K562 (cell line): ENCODE results near the gene AKAP13. TPM values are rescaled to one million over a fixed set of nuclear protein-coding genes. Genes with fewer than 3 reads are reported as not detected.

Experiments
- ATAC-seq: fragments of 200-7000 bp; cut with Tn5 transposase; 3 replicates; pipeline ENCODE4 v1.9.1; 2020; ENCODE audit warnings: moderate library complexity
- BruUV-seq: library from RNA; stranded (reverse); fragments of 400-500 nt; replicated peaks from 2 replicates; lab custom pipeline; 2021; lab: Mats Ljungman, UMichigan
- CTCF ChIA-PET: fragments of 300-600 bp; formaldehyde crosslinking; extraction: SDS; loops from one replicate; lab custom pipeline; 2021; ENCODE audit warnings: low intra/inter-chr PET ratio; lab: Yijun Ruan, JAX
- POLR2A ChIA-PET: fragments of 300-600, 350-650 bp; sonication (Branson Sonifier 250); formaldehyde crosslinking; extraction: SDS; loops from one replicate; lab custom pipeline; 2021; ENCODE audit warnings: antibody characterized with exemption, inconsistent platforms; lab: Yijun Ruan, JAX
- DNase-seq, 4 experiments: peaks; one replicate each; pipeline versions ENCODE4 v3.0.0 to v3.0.0-alpha.2; 2011 to 2018; ENCODE audit warnings: low spot score in 3 of 4, mixed read lengths in 3 of 4; ENCODE audit errors: extremely low read depth in 1 of 4
- FAIRE-seq: peaks from 2 replicates; lab custom pipeline; 2011; peaks lifted over from hg19 to GRCh38; lab: Jason Lieb, UNC
- H2AFZ ChIP-seq: 2 replicates; pipeline ENCODE4 v1.6.0; 2011; ENCODE audit warnings: low read depth, low read length, control low read depth, inconsistent platforms
- H3K27ac ChIP-seq: fragments of 200-600 bp; 3 replicates; pipeline ENCODE4 v1.8.0; 2011; ENCODE audit warnings: low read depth, mild to moderate bottlenecking, control low read depth, inconsistent platforms, low read length, moderate library complexity, mixed read lengths; ENCODE audit errors: extremely low read depth
- H3K27me3 ChIP-seq, 2 experiments: fragments of 300-600 bp in 1 of 2; 2 replicates in 1 of 2; 3 replicates in 1 of 2; pipeline versions ENCODE4 v1.6.0 to v1.8.0; 2011; ENCODE audit warnings: inconsistent platforms in 2 of 2, low read length in 2 of 2, mild to moderate bottlenecking in 1 of 2, mixed read lengths in 1 of 2, moderate library complexity in 1 of 2; ENCODE audit not compliant: control insufficient read depth in 2 of 2, insufficient read depth in 2 of 2
- H3K36me3 ChIP-seq: fragments of 300-600 bp; 3 replicates; pipeline ENCODE4 v1.8.0; 2011; ENCODE audit warnings: mild to moderate bottlenecking, low read length, inconsistent platforms; ENCODE audit not compliant: control insufficient read depth, insufficient read depth
- H3K4me1 ChIP-seq, 2 experiments: fragments of 200-600 bp in 1 of 2; replicated peaks in 1 of 2; 2 replicates in 1 of 2; 3 replicates in 1 of 2; pipeline versions ENCODE4 v1.5.1 to v1.8.0; 2011; ENCODE audit warnings: inconsistent platforms in 2 of 2, low read length in 2 of 2, mild to moderate bottlenecking in 1 of 2, mixed read lengths in 1 of 2, moderate library complexity in 1 of 2; ENCODE audit not compliant: control insufficient read depth in 2 of 2, insufficient read depth in 2 of 2
- H3K4me2 ChIP-seq: 2 replicates; pipeline ENCODE4 v1.6.1; 2011; ENCODE audit warnings: low read length, control low read depth, inconsistent platforms, mixed read lengths; ENCODE audit not compliant: insufficient read depth
- H3K4me3 ChIP-seq: fragments of 200-600 bp; sonication (generic), shearing (Covaris generic); 2 replicates; pipeline ENCODE4 v1.5.1; 2016; ENCODE audit warnings: control low read depth, inconsistent platforms
- H3K79me2 ChIP-seq: fragments of 200-600 bp; 3 replicates; pipeline ENCODE4 v1.8.0; 2011; ENCODE audit warnings: low read length, inconsistent platforms; ENCODE audit not compliant: control insufficient read depth, insufficient read depth
- H3K9ac ChIP-seq, 2 experiments: 2 replicates each; pipeline versions ENCODE4 v1.6.0 to v1.6.1; 2011; ENCODE audit warnings: low read depth in 2 of 2, low read length in 2 of 2, control low read depth in 1 of 2, inconsistent platforms in 1 of 2, mild to moderate bottlenecking in 1 of 2, mixed read lengths in 1 of 2; ENCODE audit not compliant: insufficient read depth in 1 of 2
- H3K9me1 ChIP-seq: one replicate; pipeline ENCODE4 v1.6.0; 2011; ENCODE audit warnings: inconsistent platforms, mild to moderate bottlenecking, low read length, moderate library complexity; ENCODE audit not compliant: control insufficient read depth, insufficient read depth
- H3K9me3 ChIP-seq: replicated peaks from 2 replicates; pipeline ENCODE4 v1.5.1; 2011; ENCODE audit warnings: low read depth, low read length, inconsistent platforms; ENCODE audit not compliant: control insufficient read depth, insufficient read depth
- H4K20me1 ChIP-seq: replicated peaks from 2 replicates; pipeline ENCODE4 v1.6.1; 2011; ENCODE audit warnings: low read length, inconsistent platforms, mixed read lengths; ENCODE audit not compliant: control insufficient read depth, insufficient read depth
- ELK1 ChIP-seq: sonication (generic); formaldehyde crosslinking; IDR thresholded peaks from 2 replicates; pipeline ENCODE4 v1.8.1; 2022; ENCODE audit warnings: missing genetic modification reagents
- ID3 ChIP-seq, 2 experiments: fragments of 250-450 bp in 1 of 2; fragments of 450-650 bp in 1 of 2; sonication (Bioruptor Pico) in 1 of 2; IDR thresholded peaks; 2 replicates each; pipeline versions ENCODE4 v1.6.1 to v1.8.0; 2016 to 2021; ENCODE audit warnings: mild to moderate bottlenecking in 2 of 2, moderate library complexity in 2 of 2, missing compliant biosample characterization in 1 of 2, missing genetic modification characterization in 1 of 2
- SUPT5H ChIP-seq: fragments of 450-650 bp; IDR thresholded peaks from 2 replicates; pipeline ENCODE4 v1.6.1; 2016
- ZNF224 ChIP-seq: sonication (generic); formaldehyde crosslinking; IDR thresholded peaks from 2 replicates; pipeline ENCODE4 v1.8.0; 2022; ENCODE audit warnings: mild to moderate bottlenecking, missing genetic modification reagents
- ZNF507 ChIP-seq: conservative IDR thresholded peaks from 2 replicates; pipeline ENCODE4 v1.6.1; 2017; ENCODE audit warnings: missing genetic modification characterization, missing compliant biosample characterization
- WGBS: fragments of 100-300 bp; shearing (Covaris generic); methylation state at CpG from one replicate; pipeline ENCODE4 v1.1.6; 2016; ENCODE audit warnings: low coverage, mixed read lengths; ENCODE audit not compliant: insufficient coverage; ENCODE audit errors: missing lambda C conversion rate; 5-methylcytosine and 5-hydroxymethylcytosine counted together
- in situ Hi-C: fragments of 300-500 bp; cut with MboI; formaldehyde crosslinking; loops from 4 replicates; pipeline ENCODE4 v1.15.0; 2018; ENCODE audit warnings: inconsistent platforms, mixed read lengths
- intact Hi-C: fragments of 100-400 bp; cut with micrococcal nuclease; formaldehyde crosslinking; loops from 2 replicates; pipeline ENCODE4 v1.14.2; 2022
- polyA plus RNA-seq, 8 experiments: library from polyadenylated mRNA; depleted of rRNA in 4 of 8; stranded (reverse) in 5 of 8; unstranded in 3 of 8; fragments of >200 nt; fragmentation: Nextera tagmentation in 2 of 8; fragmentation: Illumina TruSeq in 1 of 8; extraction: Ambion mirVana in 2 of 8; extraction: Trizol in 1 of 8; gene quantifications; 2 replicates each; pipeline versions ENCODE4 v1.2.1 to v1.2.3, GENCODE V29; 2011 to 2014; ENCODE audit warnings: inconsistent platforms in 1 of 8, missing spikeins in 1 of 8
- total RNA-seq, 7 experiments: library from RNA; depleted of rRNA in 6 of 7; stranded (reverse); fragments of >200 nt in 6 of 7; fragmentation: Illumina TruSeq in 2 of 7; extraction: Trizol in 2 of 7; gene quantifications; 2 replicates each; pipeline versions ENCODE4 v1.2.1 to v1.2.3, GENCODE V29; 2011 to 2021; ENCODE audit warnings: low replicate concordance in 1 of 7

AKAP13 gene
- total and polyA plus RNA-seq, 9 of the 15 experiments (the other 6 are each of a cell fraction or from before 2014, with no cell fraction given): 0.03 to 1.7 (median 0.42) TPM

- Histone ChIP-seq H3K4me1 (no peaks in the 10 kb centered on the region), H3K9me1 (no peaks in the 10 kb centered on the region), H3K79me2 (no peaks in the 10 kb centered on the region), H3K27me3 (no peaks in the 10 kb centered on the region), H3K27ac (no peak overlapping the region), H3K9ac (no peak overlapping the region), H3K4me2 (no peak overlapping the region), H3K9me3 (no peaks in the 10 kb centered on the region), H3K4me3 (no peak overlapping the region), H4K20me1 (no peaks in the 10 kb centered on the region), H2AFZ (no peak overlapping the region), H3K36me3 (no peaks in the 10 kb centered on the region)
- no peak for TF ChIP-seq ELK1 (CRISPR knock-in tag)
- TF ChIP-seq SUPT5H: no peak
- in situ Hi-C loops: no loop called here
- no peak for FAIRE-seq
- WGBS: 0% methylated on average over 3 of the region's 3 CpGs
- DNase-seq: no peak
- ChIA-PET POLR2A (interaction anchor here (1.4 kb wide), 1 partner anchor 8 kb away, joined by 3 read pairs; no protein-coding TSS in a partner anchor), CTCF (no interaction called here)
- intact Hi-C loops: no loop called here
- no peak for ATAC-seq
- BruUV-seq: no TSS peak
These were observed 200.5 kb downstream of the AKAP13 start for GRCh38 chr15:85580879-85581278.

GRCh38 chr15:85581495-85581894 is 201.1 kb downstream of the AKAP13 start:
- FAIRE-seq (no peak), DNase-seq (no peak), ATAC-seq (no peak; the same call in 2 of the 3 replicates)
- no TSS peak for BruUV-seq
- no peak overlapping the region for H3K4me2 ChIP-seq
- in situ Hi-C loops (no loop called here), intact Hi-C loops (no loop called here)
- H3K4me3 ChIP-seq: no peak overlapping the region
- no peaks in the 10 kb centered on the region for H3K79me2 ChIP-seq
- H3K27me3 ChIP-seq: no peaks in the 10 kb centered on the region
- TF ChIP-seq ZNF507 (tag) (no peak), ID3 (CRISPR knock-in tag; IDR thresholded peaks at IDR 0.05) (no peak), ID3 (tag; IDR thresholded peaks at IDR 0.05) (no peak), ZNF224 (CRISPR knock-in tag) (no peak)
- no peaks in the 10 kb centered on the region for H3K4me1 ChIP-seq
- H3K27ac ChIP-seq: no peak overlapping the region
- H3K9me1 ChIP-seq: no peaks in the 10 kb centered on the region
- no peaks in the 10 kb centered on the region for H4K20me1 ChIP-seq
- no peaks in the 10 kb centered on the region for H3K9me3 ChIP-seq
- no peak overlapping the region for H3K9ac ChIP-seq
- WGBS: 3% methylated on average over 8 of the region's 8 CpGs
- ChIA-PET CTCF (no interaction called here), POLR2A (interaction anchor here (1.4 kb wide), 1 partner anchor 9 kb away, joined by 3 read pairs; no protein-coding TSS in a partner anchor)
- H3K36me3 ChIP-seq: no peaks in the 10 kb centered on the region
- H2AFZ ChIP-seq: no peak overlapping the region
